ENCODE results near the gene HEXA.
A peak's percentile ranks its signal among the peaks of the same experiment; 100 is the strongest.

The HEXA gene

DNA sequence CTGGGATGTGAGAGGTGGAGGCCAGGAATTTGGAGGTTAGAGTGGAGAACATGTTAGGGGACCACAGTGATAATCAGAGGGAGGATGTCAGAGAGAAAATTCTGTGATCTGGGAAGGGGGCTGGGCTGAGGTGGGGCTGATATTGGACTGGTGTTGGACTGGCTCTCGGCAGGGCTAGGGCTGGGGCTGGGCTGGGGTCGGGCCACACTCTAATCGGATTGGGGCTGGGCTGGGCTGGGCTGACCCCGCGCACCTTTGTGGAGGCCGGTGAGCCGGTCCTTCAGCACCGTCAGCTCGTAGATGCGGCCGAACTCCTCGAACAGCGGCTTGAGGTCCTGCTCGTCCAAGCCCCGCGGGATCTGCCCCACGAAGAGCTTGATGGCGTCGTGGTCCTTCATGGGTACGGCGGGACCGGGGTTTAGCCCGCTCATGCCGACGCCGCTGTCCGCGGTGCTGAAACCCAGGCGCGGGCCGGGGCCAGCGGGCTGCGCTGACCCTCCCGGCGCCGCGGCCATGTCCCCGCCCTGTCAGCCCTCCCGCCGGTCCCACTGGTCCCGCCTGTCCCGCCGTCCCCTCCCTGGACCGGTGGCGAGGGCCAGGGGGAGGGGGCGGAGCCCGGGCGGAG is 56.3 kb downstream of the HEXA start:
- peak; percentile 49 for DNase-seq

DNA sequence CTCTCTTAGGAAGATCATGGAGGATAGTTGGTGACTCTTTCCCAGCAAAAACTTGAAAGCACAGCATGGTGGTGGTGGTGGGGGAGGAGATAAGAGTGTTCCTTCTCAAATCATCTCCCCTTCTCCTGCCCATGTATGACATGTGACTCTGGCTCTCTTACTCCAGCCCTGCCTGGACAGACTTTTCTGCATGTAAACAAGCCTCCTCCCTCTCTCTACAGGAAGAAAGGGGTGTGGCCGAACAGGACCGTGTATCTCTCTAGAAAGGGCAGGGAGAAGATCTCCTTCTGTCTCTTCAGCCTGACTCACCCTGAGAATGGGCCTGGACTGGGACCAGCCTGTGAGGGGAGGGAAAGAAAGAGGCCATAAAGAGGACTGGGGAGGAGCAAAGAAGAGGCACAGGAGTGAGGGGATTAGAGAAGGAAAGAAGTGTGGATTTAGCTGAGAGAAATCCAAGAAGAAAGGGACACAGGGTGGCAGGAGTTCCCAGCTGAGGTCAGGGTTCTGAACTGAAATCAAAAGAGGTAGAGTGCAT is 57.3 kb downstream of the HEXA start:
- no peak for DNase-seq

DNA sequence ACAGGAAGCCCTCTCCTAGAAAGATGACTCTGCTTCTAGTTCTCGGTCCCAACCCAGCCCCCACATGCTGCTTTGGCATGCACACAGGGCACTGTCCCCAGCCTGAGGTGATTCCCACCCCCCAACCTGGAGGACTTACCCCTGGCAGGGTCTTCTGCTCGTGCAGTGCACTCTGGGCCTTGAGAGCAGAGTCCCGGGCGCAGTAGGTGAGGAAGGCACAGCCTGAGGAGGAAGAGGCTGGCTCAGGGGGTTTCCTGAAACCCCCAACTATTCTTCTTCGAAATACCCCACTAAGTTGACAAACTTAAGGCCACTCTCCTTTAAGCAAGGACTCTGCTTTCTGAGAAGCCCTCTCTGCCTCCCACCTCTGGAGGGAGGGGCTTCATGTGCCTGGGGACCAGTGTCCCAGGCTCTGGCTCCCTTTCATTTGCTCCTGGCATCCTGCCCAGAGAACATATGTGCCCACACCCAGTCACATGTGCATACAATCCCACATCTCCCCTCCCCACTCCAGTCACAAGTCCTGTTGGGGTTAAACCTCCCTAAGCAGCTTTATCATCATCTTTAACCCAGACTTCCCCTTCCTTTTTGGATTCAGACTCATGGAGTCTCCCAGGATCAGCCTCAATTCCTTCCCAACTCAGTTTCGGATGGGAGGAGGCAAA is 60.0 kb downstream of the HEXA start:
- no peak for DNase-seq

- no peak for DNase-seq
Observed at GRCh38 chr15:72313881-72314280, 61.9 kb downstream of the HEXA start.

DNA sequence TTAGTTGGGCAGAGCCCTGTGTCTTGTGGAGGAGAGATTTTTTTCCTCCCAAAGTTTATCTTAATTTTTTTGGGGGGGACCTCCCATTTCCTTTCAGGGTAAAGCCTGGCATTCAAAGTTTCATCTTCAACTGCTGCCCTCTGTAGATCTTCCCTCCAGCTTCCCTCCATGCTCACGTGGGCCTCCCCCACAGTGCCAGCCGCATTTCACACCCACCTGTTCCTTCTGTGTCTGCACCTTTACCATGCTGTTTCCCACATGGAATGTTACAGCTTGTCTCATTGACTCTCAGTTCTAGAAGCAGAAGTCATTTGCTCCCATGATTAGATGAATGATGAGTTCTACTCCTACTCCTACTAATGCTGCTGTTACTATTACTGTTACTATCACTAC is 62.4 kb downstream of the HEXA start:
- DNase-seq = no peak

GRCh38 chr15:72312605-72313447 is 63.0 kb downstream of the HEXA start:
- peak; percentile 61 for DNase-seq

- no peak for DNase-seq
Observed at GRCh38 chr15:72307026-72307425, 68.8 kb downstream of the HEXA start.

- DNase-seq = peak; percentile 31
Observed at GRCh38 chr15:72306211-72306785, 69.5 kb downstream of the HEXA start.

- no peak for DNase-seq
Observed at GRCh38 chr15:72304596-72304995, 71.2 kb downstream of the HEXA start.

- DNase-seq = no peak
Observed at GRCh38 chr15:72302955-72303354, 72.9 kb downstream of the HEXA start.

Measured in fibroblast of skin of abdomen (primary cell).